ENCODE data around the gene XRCC4.
"Not testable (repeated sequence)": the region's sequence is repeated elsewhere in the genome, so short reads cannot be mapped to it uniquely, and the experiment has no call there.

Gene XRCC4

GRCh38 chr5:83107692-83108420 lies 30.5 kb downstream of the XRCC4 start:
- in situ Hi-C loops (cut with HindIII; ENCODE audit: low sequenced_read_pairs), result no loop called here

GRCh38 chr5:83109380-83109779 lies 32.0 kb downstream of the XRCC4 start:
- in situ Hi-C loops (cut with HindIII; ENCODE audit: low sequenced_read_pairs), result no loop called here

- in situ Hi-C loops (cut with HindIII; ENCODE audit: low sequenced_read_pairs), result no loop called here
These were observed 38.5 kb downstream of the XRCC4 start for GRCh38 chr5:83115816-83116215.

- in situ Hi-C loops (cut with HindIII; ENCODE audit: low sequenced_read_pairs), result no loop called here
These were observed 41.1 kb downstream of the XRCC4 start for GRCh38 chr5:83118471-83118870.

GRCh38 chr5:83118976-83119375 lies 41.6 kb downstream of the XRCC4 start:
- in situ Hi-C loops (cut with HindIII; ENCODE audit: low sequenced_read_pairs), result no loop called here

GRCh38 chr5:83124593-83124992 lies 47.2 kb downstream of the XRCC4 start:
- in situ Hi-C loops (cut with HindIII; ENCODE audit: low sequenced_read_pairs), result no loop called here

GRCh38 chr5:83125560-83125959 lies 48.2 kb downstream of the XRCC4 start:
- in situ Hi-C loops (cut with HindIII; ENCODE audit: low sequenced_read_pairs), result no loop called here

GRCh38 chr5:83126501-83126900 lies 49.2 kb downstream of the XRCC4 start:
- in situ Hi-C loops (cut with HindIII; ENCODE audit: low sequenced_read_pairs), result no loop called here

GRCh38 chr5:83133797-83134196 lies 56.5 kb downstream of the XRCC4 start:
- in situ Hi-C loops (cut with HindIII; ENCODE audit: low sequenced_read_pairs), result no loop called here

- in situ Hi-C loops (cut with HindIII; ENCODE audit: low sequenced_read_pairs), result no loop called here
These were observed 65.2 kb downstream of the XRCC4 start for GRCh38 chr5:83142526-83142925.

GRCh38 chr5:83145241-83145640 lies 67.9 kb downstream of the XRCC4 start:
- in situ Hi-C loops (cut with HindIII; ENCODE audit: low sequenced_read_pairs), result no loop called here

GRCh38 chr5:83145882-83146331 lies 68.6 kb downstream of the XRCC4 start:
- in situ Hi-C loops (cut with HindIII; ENCODE audit: low sequenced_read_pairs), result no loop called here

- in situ Hi-C loops (cut with HindIII; ENCODE audit: low sequenced_read_pairs), result no loop called here
These were observed 69.1 kb downstream of the XRCC4 start for GRCh38 chr5:83146441-83146840.

GRCh38 chr5:83147593-83147992 lies 70.2 kb downstream of the XRCC4 start:
- in situ Hi-C loops (cut with HindIII; ENCODE audit: low sequenced_read_pairs), result no loop called here

- in situ Hi-C loops (cut with HindIII; ENCODE audit: low sequenced_read_pairs), result no loop called here
These were observed 71.0 kb downstream of the XRCC4 start for GRCh38 chr5:83148370-83148769.

GRCh38 chr5:83149671-83150070 lies 72.3 kb downstream of the XRCC4 start:
- in situ Hi-C loops (cut with HindIII; ENCODE audit: low sequenced_read_pairs), result no loop called here

GRCh38 chr5:83151821-83152220 lies 74.5 kb downstream of the XRCC4 start:
- in situ Hi-C loops (cut with HindIII; ENCODE audit: low sequenced_read_pairs), result no loop called here

GRCh38 chr5:83152996-83153395 lies 75.6 kb downstream of the XRCC4 start:
- in situ Hi-C loops (cut with HindIII; ENCODE audit: low sequenced_read_pairs), result not testable (repeated sequence)

- in situ Hi-C loops (cut with HindIII; ENCODE audit: low sequenced_read_pairs), result no loop called here
These were observed 78.7 kb downstream of the XRCC4 start for GRCh38 chr5:83156001-83156400.

GRCh38 chr5:83157163-83157562 lies 79.8 kb downstream of the XRCC4 start:
- in situ Hi-C loops (cut with HindIII; ENCODE audit: low sequenced_read_pairs), result no loop called here

- in situ Hi-C loops (cut with HindIII; ENCODE audit: low sequenced_read_pairs), result no loop called here
These were observed 85.3 kb downstream of the XRCC4 start for GRCh38 chr5:83162601-83163000.

GRCh38 chr5:83167538-83167937 lies 90.2 kb downstream of the XRCC4 start:
- in situ Hi-C loops (cut with HindIII; ENCODE audit: low sequenced_read_pairs), result no loop called here
